GM18505 (cell line): ENCODE results near the gene PACSIN3.

ENCODE experiments used
- ATAC-seq: cut with Tn5 transposase; IDR thresholded peaks from one replicate; pipeline ENCODE4 v1.9.1; 2021; ENCODE audit not compliant: unreplicated experiment
- POLR2A ChIP-seq: IDR thresholded peaks from 4 replicates; pipeline ENCODE4 v1.6.1; 2011; ENCODE audit warnings: borderline replicate concordance; ENCODE audit not compliant: insufficient read depth, insufficient read length; ENCODE audit errors: extremely low read depth

PACSIN3 gene

GRCh38 chr11:47161134-47161854, 24.9 kb downstream of the PACSIN3 start:
- TF ChIP-seq POLR2A: no peak
- no peak for ATAC-seq

- no peak for TF ChIP-seq POLR2A
- ATAC-seq: no peak
Observed at GRCh38 chr11:47160753-47161133, 25.5 kb downstream of the PACSIN3 start.

- no peak for ATAC-seq
- no peak for TF ChIP-seq POLR2A
Observed at GRCh38 chr11:47158242-47158641, 28.0 kb downstream of the PACSIN3 start.

- TF ChIP-seq POLR2A: no peak
Observed at GRCh38 chr11:47157805-47158204, 28.4 kb downstream of the PACSIN3 start.

GRCh38 chr11:47156951-47157350, 29.3 kb downstream of the PACSIN3 start:
- no peak for TF ChIP-seq POLR2A
- no peak for ATAC-seq

More at GRCh38 chr11:47157805-47158204, 28.4 kb downstream of the PACSIN3 start:
- ATAC-seq: no peak

- no peak for TF ChIP-seq POLR2A
- ATAC-seq: no peak
Observed at GRCh38 chr11:47156333-47156732, 29.9 kb downstream of the PACSIN3 start.

- no peak for TF ChIP-seq POLR2A
- no peak for ATAC-seq
Observed at GRCh38 chr11:47155879-47156278, 30.4 kb downstream of the PACSIN3 start.

GRCh38 chr11:47154616-47155570, 31.3 kb downstream of the PACSIN3 start:
- TF ChIP-seq POLR2A: no peak
- ATAC-seq: no peak

GRCh38 chr11:47152953-47153950, 33.0 kb downstream of the PACSIN3 start:
- TF ChIP-seq POLR2A: no peak
- ATAC-seq: no peak

- no peak for TF ChIP-seq POLR2A
Observed at GRCh38 chr11:47152126-47152952, 33.9 kb downstream of the PACSIN3 start.

GRCh38 chr11:47149782-47150181, 36.5 kb downstream of the PACSIN3 start:
- no peak for TF ChIP-seq POLR2A
- no peak for ATAC-seq

More at GRCh38 chr11:47152126-47152952, 33.9 kb downstream of the PACSIN3 start:
- ATAC-seq: no peak
